ENCODE measurements around the gene S100A7.

DNA sequence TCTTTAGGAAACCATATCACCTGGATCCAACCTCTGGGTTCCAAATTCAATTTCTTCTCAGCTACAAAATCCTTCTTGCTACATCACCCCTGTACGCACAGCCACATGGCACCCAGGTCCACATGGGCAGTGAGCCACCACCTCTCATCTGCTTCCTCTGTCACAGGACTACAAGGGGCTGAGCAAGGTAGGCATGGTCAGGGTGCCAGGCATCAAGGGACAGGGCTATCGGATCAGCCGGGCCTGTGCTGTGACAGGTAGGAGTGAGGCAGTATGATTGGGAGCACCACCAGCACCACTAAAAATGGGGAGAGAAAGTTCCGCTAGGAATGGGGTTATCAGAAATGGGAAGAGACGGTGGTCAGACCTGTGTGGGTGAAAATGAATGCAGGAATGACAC lies 45.9 kb upstream of the S100A7 start:
- TF ChIP-seq POLR2A (IDR thresholded peaks at IDR 0.05; ENCODE audit: extremely low read depth, insufficient read length) (no peak), MYC (IDR thresholded peaks at IDR 0.05; ENCODE audit: low read depth, low read length) (no peak)
- TF ChIP-seq, protein P1, sequence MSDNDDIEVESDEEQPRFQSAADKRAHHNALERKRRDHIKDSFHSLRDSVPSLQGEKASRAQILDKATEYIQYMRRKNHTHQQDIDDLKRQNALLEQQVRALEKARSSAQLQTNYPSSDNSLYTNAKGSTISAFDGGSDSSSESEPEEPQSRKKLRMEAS (IDR thresholded peaks at IDR 0.05; ENCODE audit: low read depth, low read length) = no peak
- TF ChIP-seq, protein P2, sequence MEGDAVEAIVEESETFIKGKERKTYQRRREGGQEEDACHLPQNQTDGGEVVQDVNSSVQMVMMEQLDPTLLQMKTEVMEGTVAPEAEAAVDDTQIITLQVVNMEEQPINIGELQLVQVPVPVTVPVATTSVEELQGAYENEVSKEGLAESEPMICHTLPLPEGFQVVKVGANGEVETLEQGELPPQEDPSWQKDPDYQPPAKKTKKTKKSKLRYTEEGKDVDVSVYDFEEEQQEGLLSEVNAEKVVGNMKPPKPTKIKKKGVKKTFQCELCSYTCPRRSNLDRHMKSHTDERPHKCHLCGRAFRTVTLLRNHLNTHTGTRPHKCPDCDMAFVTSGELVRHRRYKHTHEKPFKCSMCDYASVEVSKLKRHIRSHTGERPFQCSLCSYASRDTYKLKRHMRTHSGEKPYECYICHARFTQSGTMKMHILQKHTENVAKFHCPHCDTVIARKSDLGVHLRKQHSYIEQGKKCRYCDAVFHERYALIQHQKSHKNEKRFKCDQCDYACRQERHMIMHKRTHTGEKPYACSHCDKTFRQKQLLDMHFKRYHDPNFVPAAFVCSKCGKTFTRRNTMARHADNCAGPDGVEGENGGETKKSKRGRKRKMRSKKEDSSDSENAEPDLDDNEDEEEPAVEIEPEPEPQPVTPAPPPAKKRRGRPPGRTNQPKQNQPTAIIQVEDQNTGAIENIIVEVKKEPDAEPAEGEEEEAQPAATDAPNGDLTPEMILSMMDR (IDR thresholded peaks at IDR 0.05; ENCODE audit: low read depth, low read length) = no peak

All from NB4 (cell line).